Spleen (tissue), 7 donors: ENCODE measurements around the gene TYW1.
"Not testable (repeated sequence)": the region's sequence is repeated elsewhere in the genome, so short reads cannot be mapped to it uniquely, and the experiment has no call there.

ENCODE experiments used
- CTCF ChIP-seq, 11 experiments: fragments of 200-600 bp in 7 of 11; fragments of 450-650 bp in 4 of 11; sonication (generic) in 4 of 11; IDR thresholded peaks in 8 of 11; conservative IDR thresholded peaks in 3 of 11; 1 replicate in 7 of 11; 2 replicates in 4 of 11; pipeline versions ENCODE4 v1.4.0 to v1.8.0; 2016 to 2021; ENCODE audit warnings: antibody characterized with exemption in 11 of 11, inconsistent platforms in 4 of 11, mild to moderate bottlenecking in 1 of 11
- POLR2A ChIP-seq, 3 donors: fragments of 450-650 bp; IDR thresholded peaks; one replicate each; pipeline ENCODE4 v1.5.1; 2017; ENCODE audit warnings: antibody characterized with exemption in 3 of 3, mild to moderate bottlenecking in 1 of 3
- donor health status: DM: no; HTN: no; CAD: no; lungs with moderate emphysema.
- donor health status: DM: no; HTN: no; CAD: no.
- donor health status: DM: no; HTN: no; CAD: no.

- TF ChIP-seq CTCF (IDR thresholded peaks at IDR 0.05 in 8 of 11, conservative IDR thresholded peaks at IDR 0.05 in 3 of 11); POLR2A (IDR thresholded peaks at IDR 0.05): not testable (repeated sequence)
Measured at GRCh38 chr7:67226340-67226907, 229.8 kb downstream of the TYW1 start.
